WI38 (cell line): ENCODE results near the gene KIF1C.
"Not testable (repeated sequence)": the region's sequence is repeated elsewhere in the genome, so short reads cannot be mapped to it uniquely, and the experiment has no call there.

Experiments used
- H3K4me3 ChIP-seq: 2 replicates; pipeline ENCODE4 v1.5.1; 2011; ENCODE audit warnings: low read depth, mild to moderate bottlenecking, control low read depth, low read length
- TF ChIP-seq, protein P1 (sequence below): IDR thresholded peaks from 2 replicates; pipeline ENCODE4 v1.5.1; 2012; ENCODE audit warnings: low read depth, mild to moderate bottlenecking, control low read depth, low read length

Gene KIF1C

DNA sequence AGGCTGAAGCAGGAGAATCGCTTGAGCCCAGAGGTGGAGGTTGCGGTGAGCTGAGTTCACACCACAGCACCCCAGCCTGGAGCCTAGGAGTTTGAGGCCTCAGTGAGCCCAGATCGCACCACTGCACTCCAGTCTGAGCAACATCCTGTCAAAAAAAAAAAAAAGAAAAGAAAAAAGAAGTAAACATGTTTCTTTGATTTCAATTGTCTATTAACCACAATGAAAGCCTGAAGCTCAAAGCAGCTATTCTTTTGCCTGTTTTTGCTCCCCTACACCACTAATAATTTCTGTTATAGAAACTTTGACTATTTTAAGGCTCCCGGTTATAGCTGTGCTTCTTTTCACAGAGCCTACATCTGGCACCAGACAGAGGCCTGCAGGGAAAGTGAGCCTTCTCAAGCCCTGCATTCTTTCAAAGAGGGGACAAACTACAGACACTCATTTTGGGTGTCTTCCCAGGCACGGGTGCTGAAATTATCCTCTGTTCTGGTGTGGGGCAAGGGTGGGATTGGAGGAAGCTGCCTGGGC is 51.6 kb downstream of the KIF1C start:
- H3K4me3 ChIP-seq, result no peak overlapping the region
- TF ChIP-seq, protein P1, sequence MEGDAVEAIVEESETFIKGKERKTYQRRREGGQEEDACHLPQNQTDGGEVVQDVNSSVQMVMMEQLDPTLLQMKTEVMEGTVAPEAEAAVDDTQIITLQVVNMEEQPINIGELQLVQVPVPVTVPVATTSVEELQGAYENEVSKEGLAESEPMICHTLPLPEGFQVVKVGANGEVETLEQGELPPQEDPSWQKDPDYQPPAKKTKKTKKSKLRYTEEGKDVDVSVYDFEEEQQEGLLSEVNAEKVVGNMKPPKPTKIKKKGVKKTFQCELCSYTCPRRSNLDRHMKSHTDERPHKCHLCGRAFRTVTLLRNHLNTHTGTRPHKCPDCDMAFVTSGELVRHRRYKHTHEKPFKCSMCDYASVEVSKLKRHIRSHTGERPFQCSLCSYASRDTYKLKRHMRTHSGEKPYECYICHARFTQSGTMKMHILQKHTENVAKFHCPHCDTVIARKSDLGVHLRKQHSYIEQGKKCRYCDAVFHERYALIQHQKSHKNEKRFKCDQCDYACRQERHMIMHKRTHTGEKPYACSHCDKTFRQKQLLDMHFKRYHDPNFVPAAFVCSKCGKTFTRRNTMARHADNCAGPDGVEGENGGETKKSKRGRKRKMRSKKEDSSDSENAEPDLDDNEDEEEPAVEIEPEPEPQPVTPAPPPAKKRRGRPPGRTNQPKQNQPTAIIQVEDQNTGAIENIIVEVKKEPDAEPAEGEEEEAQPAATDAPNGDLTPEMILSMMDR, result no peak

DNA sequence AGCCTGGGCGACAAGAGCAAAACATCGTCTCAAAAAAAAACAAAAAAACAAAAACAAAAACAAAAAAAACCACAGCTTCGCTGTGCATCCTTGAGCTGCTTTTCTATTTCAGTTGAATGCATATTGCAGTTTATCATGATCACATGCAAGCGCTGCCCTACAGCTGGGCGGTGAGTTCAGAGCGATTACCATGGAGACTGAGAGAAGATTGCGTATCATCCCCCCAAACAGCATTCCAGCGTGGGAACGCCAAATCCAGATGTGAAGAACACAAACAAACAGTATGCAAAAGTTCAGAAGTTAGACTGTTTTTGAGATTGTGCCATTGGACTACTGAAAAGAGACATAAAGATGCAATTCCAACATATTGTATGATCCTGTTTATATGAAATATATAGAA is 52.5 kb downstream of the KIF1C start:
- TF ChIP-seq, protein P1, result no peak
- H3K4me3 ChIP-seq, result no peak overlapping the region

DNA sequence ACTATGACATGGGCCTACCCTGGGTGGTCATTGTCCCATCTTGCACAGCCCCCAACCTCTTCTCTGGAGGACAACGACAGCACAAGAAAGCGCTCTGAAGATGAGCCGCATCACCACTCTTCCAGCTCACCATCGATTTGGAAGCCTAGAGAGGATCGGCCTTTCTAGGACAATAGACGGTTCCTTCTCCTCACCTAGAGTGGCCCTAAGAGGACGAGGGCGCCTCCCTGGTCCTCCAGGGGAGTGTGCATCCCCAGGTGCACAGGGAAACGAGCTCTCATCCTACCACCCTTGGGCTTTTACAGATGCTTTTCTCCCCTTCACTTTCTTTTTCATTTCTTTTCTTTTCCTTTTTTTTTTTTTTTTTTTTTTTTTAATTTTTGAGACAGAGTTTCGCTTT is 57.8 kb downstream of the KIF1C start:
- TF ChIP-seq, protein P1, result no peak
- no peak overlapping the region for H3K4me3 ChIP-seq

DNA sequence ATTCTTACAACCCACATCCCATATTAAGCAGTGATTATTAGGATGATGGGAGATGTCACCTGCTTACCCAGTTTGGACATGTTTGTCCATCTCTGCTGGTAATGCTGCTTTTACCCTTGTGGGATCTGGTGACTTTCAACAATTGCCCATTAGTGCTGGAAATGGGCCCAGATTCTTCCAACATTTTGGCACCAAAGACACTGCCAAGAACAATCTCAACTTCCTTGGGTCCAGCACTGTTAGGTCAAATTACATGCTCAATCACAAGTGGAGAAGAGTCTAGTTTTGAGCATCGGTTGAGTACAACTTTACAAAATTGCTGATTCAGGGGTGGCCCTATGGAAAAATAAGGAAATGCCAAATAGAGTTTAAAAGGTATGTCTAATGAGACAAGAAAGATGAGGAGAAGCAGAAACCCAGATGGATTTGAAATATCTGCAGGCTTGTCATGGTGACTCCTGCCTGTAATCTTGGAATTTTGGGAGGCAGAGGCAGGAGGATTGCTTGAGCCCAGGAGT is 67.5 kb downstream of the KIF1C start:
- no peak overlapping the region for H3K4me3 ChIP-seq

DNA sequence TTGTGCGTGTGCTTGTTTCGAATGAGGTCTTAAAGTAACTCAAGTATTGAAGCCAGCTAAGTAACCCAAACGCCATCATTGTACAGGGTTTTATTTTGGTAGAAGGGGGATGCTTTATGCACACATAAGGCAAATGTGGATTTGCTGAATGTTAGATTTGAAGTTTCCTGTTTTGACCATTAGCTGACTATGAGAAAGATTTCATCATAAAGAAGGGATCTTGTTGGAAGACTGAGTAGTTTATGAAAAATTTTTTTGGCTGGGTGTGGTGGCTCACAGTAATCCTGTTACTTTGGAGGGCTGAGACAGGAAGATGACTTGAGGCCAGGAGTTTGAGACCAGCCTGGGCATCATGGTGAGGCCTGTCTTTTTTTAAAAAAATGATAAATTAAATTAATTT is 70.5 kb downstream of the KIF1C start:
- no peak overlapping the region for H3K4me3 ChIP-seq
- TF ChIP-seq, protein P1, result no peak

More for the DNA sequence above, 67.5 kb downstream of the KIF1C start:
- TF ChIP-seq, protein P1, result no peak

DNA sequence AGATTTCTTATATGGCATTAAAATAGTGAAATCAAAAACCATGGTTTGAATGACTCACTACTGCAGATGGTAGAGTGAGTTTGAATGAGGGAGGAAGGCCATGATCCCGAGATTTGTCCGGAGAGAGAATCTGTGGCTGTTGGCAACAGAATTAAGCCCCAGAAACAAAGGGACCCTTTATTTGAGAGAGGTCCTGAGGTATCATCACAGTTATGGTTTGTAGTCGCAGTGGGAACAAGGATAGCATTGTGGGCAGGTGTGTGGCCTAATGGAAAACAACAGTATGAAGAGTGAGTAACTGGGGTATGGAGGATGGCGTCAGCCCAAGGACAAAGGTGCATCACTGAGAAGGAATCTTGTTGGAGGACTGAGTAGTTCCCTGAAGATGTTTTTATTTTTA is 72.0 kb downstream of the KIF1C start:
- H3K4me3 ChIP-seq, result no peak overlapping the region
- TF ChIP-seq, protein P1, result no peak

DNA sequence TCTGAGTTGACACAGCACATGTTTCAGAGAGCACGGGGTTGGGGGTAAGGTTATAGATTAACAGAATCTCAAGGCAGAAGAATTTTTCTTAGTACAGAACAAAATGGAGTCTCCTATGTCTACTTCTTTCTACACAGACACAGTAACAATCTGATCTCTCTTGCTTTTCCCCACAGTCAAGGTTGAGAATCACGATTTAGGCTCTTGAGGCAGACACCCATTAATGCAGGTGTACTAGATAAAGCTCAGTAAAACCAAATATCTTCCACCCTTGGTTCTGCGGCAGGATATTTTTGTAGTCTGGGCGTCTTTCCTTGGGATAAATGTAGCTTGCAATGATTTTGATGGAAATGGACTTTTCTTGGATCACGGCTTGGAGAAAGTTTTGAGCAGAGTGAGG is 77.7 kb downstream of the KIF1C start:
- not testable (repeated sequence) for H3K4me3 ChIP-seq

DNA sequence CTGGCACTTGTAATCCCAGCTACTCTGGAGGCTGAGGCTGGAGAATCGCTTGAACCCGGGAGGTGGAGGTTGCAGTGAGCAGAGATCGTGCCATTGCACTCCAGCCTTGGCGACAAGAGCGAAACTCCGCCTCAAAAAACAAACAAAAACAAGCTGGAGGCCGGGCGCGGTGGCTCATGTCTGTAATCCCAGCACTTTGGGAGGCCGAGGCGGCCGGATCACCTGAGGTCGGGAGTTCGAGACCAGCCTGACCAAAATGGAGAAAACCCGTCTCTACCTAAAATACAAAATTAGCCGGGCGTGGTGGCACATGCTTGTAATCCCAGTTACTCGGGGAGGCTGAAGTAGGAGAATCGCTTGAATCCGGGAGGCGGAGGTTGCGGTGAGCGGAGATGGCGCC is 79.5 kb downstream of the KIF1C start:
- H3K4me3 ChIP-seq, result not testable (repeated sequence)
